LNCaP clone FGC (cell line): ENCODE results near the gene PTGDR.

Experiments
- DNase-seq: peaks from one replicate; pipeline ENCODE4 v3.0.0-alpha.2; 2011; ENCODE audit warnings: low read depth
- H3K4me3 ChIP-seq: 2 replicates; pipeline ENCODE4 v1.5.1; 2011; ENCODE audit warnings: mild to moderate bottlenecking, low read depth, low read length, control low read depth
- CTCF ChIP-seq: IDR thresholded peaks from 2 replicates; pipeline ENCODE4 v1.5.1; 2012; ENCODE audit warnings: mild to moderate bottlenecking; ENCODE audit not compliant: control insufficient read depth, insufficient read depth; ENCODE audit errors: extremely low read depth

Gene PTGDR

GRCh38 chr14:52248057-52248456, 19.4 kb upstream of the PTGDR start:
- no peak for DNase-seq
- H3K4me3 ChIP-seq, result no peak overlapping the region
- no peak for TF ChIP-seq CTCF

GRCh38 chr14:52251724-52252123, 15.8 kb upstream of the PTGDR start:
- no peak for DNase-seq
- H3K4me3 ChIP-seq, result no peak overlapping the region
- no peak for TF ChIP-seq CTCF

GRCh38 chr14:52253503-52253902, 14.0 kb upstream of the PTGDR start:
- no peak for TF ChIP-seq CTCF
- H3K4me3 ChIP-seq, result no peak overlapping the region
- peak; percentile 1 for DNase-seq

- no peak overlapping the region for H3K4me3 ChIP-seq
- no peak for DNase-seq
- no peak for TF ChIP-seq CTCF
Measured at GRCh38 chr14:52254086-52254485, 13.4 kb upstream of the PTGDR start.

GRCh38 chr14:52258783-52259182, 8.7 kb upstream of the PTGDR start:
- H3K4me3 ChIP-seq, result no peak overlapping the region
- no peak for DNase-seq
- TF ChIP-seq CTCF, result no peak

GRCh38 chr14:52259434-52259833, 8.1 kb upstream of the PTGDR start:
- H3K4me3 ChIP-seq, result no peak overlapping the region
- TF ChIP-seq CTCF, result no peak
- no peak for DNase-seq

GRCh38 chr14:52262600-52262999, 4.9 kb upstream of the PTGDR start:
- no peak for TF ChIP-seq CTCF
- no peak overlapping the region for H3K4me3 ChIP-seq
- no peak for DNase-seq
